Upper lobe of left lung (tissue), 4 donors: ENCODE results near the gene HSF4.

Experiments used
- CTCF ChIP-seq, 6 experiments: fragments of 450-650 bp in 4 of 6; fragments of 200-600 bp in 2 of 6; sonication (generic) in 2 of 6; IDR thresholded peaks; one replicate each; pipeline ENCODE4 v1.5.1; 2016 to 2019; ENCODE audit warnings: antibody characterized with exemption in 6 of 6
- POLR2A ChIP-seq, 4 donors: fragments of 450-650 bp; IDR thresholded peaks; one replicate each; pipeline ENCODE4 v1.5.1; 2016 to 2017; ENCODE audit warnings: antibody characterized with exemption in 4 of 4, mild to moderate bottlenecking in 2 of 4
- POLR2AphosphoS5 ChIP-seq, 2 donors: sonication (generic); formaldehyde crosslinking; IDR thresholded peaks; one replicate each; pipeline ENCODE4 v1.5.1; 2017; ENCODE audit warnings: antibody characterized with exemption in 2 of 2

GRCh38 chr16:67192781-67193361, 28.3 kb downstream of the HSF4 start:
- TF ChIP-seq POLR2AphosphoS5 (IDR thresholded peaks at IDR 0.05) (no peak), POLR2A (IDR thresholded peaks at IDR 0.05) (no peak), CTCF (IDR thresholded peaks at IDR 0.05) (no peak)
